ENCODE results near the gene TECR. TPM values are rescaled to one million over a fixed set of nuclear protein-coding genes. Genes with fewer than 3 reads are reported as not detected.
A peak's percentile ranks its signal among the peaks of the same experiment; 100 is the strongest.

Gene TECR
- total and polyA plus RNA-seq, 9 of the 15 experiments (the other 6 are each of a cell fraction or from before 2014, with no cell fraction given), result 29.3 to 211 (median 81.4) TPM

DNA sequence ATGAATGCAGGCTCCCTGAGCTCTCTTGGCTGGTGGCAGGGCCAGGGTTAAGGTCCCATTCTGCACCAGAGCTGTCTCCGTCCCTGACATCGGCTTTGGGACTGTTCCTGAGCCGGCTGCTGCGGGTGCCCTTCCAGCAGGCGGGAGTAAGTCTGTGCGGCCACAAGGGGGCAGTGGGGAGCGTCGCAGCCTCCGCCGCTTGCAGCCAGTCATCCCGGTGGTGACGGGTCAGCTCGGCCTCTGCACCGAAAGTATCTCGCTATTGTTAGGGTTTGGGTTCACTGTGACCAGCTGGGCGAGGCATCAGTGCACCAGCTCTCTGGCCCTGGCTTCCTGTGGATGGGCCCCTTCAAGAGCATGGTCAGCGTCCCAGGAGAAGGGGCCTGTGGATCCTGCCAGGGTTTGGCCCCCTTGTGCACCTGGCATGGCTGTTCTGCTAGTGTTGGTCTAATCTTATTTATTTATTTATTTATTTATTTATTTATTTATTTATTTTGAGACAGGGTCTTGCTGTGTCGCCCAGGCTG, 27.3 kb downstream of the TECR start (continued):
- TF ChIP-seq GTF2A2 (tag; IDR thresholded peaks at IDR 0.05), result no peak
- no peak for TF ChIP-seq FOXP1 (CRISPR knock-in tag; IDR thresholded peaks at IDR 0.05)
- TF ChIP-seq FIP1L1 (IDR thresholded peaks at IDR 0.05; ENCODE audit: low read depth, low read length, poor library complexity, severe bottlenecking), result peak; percentile 48
- no peak for TF ChIP-seq ZNF785 (CRISPR knock-in tag; IDR thresholded peaks at IDR 0.05)
- no peak for TF ChIP-seq ZSCAN32 (CRISPR knock-in tag; IDR thresholded peaks at IDR 0.05)
- TF ChIP-seq KDM2B (CRISPR knock-in tag; IDR thresholded peaks at IDR 0.05), result no peak
- TF ChIP-seq PCBP1 (IDR thresholded peaks at IDR 0.05; ENCODE audit: low read depth, low read length, poor library complexity, severe bottlenecking), result no peak
- no peak for TF ChIP-seq ZNF3 (CRISPR knock-in tag; IDR thresholded peaks at IDR 0.05)
- TF ChIP-seq ZNF384 (IDR thresholded peaks at IDR 0.05; ENCODE audit: low read depth, low read length), result peak; percentile 42; the same call in 1 of the 2 replicates
- TF ChIP-seq TCF7L2 (IDR thresholded peaks at IDR 0.05; ENCODE audit: low read depth, low read length), result no peak
- no peak for TF ChIP-seq NCOA2 (IDR thresholded peaks at IDR 0.05; ENCODE audit: partially characterized antibody in 2 of 2)
- no peak for TF ChIP-seq TAF9B (IDR thresholded peaks at IDR 0.05; ENCODE audit: partially characterized antibody)
- TF ChIP-seq L3MBTL2 (IDR thresholded peaks at IDR 0.05), result no peak
- TF ChIP-seq LEF1 (IDR thresholded peaks at IDR 0.05), result no peak
- TF ChIP-seq MCM7 (IDR thresholded peaks at IDR 0.05), result no peak
- no peak for TF ChIP-seq DDX20 (tag; IDR thresholded peaks at IDR 0.05; ENCODE audit: low read depth)
- TF ChIP-seq ZNF511 (CRISPR knock-in tag; IDR thresholded peaks at IDR 0.05), result no peak
- no peak for TF ChIP-seq ZNF668 (CRISPR knock-in tag; IDR thresholded peaks at IDR 0.05)
- TF ChIP-seq RCOR1 (IDR thresholded peaks at IDR 0.05; ENCODE audit: borderline replicate concordance in 1 of 2, low read depth in 2 of 2, low read length in 2 of 2), result peak in 1 of 2 experiments; percentile 62; a peak in 1 of 4 replicates
- no peak for TF ChIP-seq FOXK2 (conservative IDR thresholded peaks at IDR 0.05 in 1 of 2, IDR thresholded peaks at IDR 0.05 in 1 of 2; ENCODE audit: low read depth in 2 of 2)
- TF ChIP-seq ZNF586 (CRISPR knock-in tag; conservative IDR thresholded peaks at IDR 0.05), result no peak
- TF ChIP-seq ZKSCAN1 (IDR thresholded peaks at IDR 0.05; ENCODE audit: low read depth, low read length), result 0 out of 2 replicates have a peak, but pooled peaks have one; percentile 29
- no peak for TF ChIP-seq KLF1 (tag; IDR thresholded peaks at IDR 0.05)
- no peak for TF ChIP-seq BACH1 (tag; IDR thresholded peaks at IDR 0.05)
- TF ChIP-seq PRDM10 (IDR thresholded peaks at IDR 0.05; ENCODE audit: partially characterized antibody), result no peak
